Measurements from ENCODE around the gene ADAM12. TPM values are rescaled to one million over a fixed set of nuclear protein-coding genes. Genes with fewer than 3 reads are reported as not detected.
"Not testable (repeated sequence)": the region's sequence is repeated elsewhere in the genome, so short reads cannot be mapped to it uniquely, and the experiment has no call there.

ADAM12 gene
- polyA plus RNA-seq, 4 donors, result 21.5 to 32.0 (median 27.2) TPM

DNA sequence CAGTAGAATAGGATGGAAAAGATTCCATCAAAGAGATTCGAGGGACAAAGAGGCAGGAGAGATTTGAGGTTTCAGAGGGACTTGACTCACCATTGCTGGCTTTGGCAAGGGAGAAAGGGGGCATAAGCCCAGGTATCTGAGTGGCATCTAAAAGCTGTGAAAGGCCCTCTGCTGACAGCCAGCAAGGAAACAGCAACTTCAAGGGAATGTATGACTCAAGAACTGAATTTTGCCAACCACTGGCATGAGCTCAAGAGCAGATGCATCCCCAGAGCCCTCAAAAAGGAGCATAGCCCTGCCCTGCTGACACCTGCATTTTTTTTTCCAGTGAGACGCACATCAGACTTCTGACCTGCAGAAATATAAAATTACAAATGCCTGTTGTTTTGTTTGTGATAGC is 19.6 kb upstream of the ADAM12 start:
- no peak for DNase-seq (ENCODE audit: low read depth in 4 of 4, low spot score in 2 of 4)

DNA sequence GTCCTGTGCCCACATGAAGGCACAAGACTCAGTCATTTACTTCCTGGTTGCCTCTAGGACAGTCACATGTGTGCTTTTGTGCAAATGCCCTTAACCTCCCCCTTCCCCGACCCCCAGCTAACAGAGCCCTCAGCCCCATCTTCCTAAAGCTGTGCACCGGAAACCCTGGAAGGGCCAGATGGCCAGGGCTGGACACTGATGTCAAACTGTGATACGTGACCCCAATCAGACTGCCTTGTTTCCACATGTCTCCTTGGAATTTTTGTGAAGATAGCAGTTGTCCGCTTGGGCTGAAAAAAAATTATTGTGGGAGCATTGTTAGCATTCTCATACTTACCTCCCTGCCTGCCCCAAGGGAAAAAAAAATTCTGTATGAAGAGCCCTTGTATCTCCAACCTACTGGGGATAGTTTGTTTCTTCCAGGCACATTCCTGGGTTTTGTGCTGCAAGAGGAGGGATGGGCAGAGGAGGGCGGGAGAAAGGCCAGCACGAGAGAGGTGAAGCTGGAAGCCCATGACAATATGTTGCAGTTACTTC is 17.0 kb upstream of the ADAM12 start:
- DNase-seq (ENCODE audit: low read depth in 4 of 4, low spot score in 2 of 4), result no peak

DNA sequence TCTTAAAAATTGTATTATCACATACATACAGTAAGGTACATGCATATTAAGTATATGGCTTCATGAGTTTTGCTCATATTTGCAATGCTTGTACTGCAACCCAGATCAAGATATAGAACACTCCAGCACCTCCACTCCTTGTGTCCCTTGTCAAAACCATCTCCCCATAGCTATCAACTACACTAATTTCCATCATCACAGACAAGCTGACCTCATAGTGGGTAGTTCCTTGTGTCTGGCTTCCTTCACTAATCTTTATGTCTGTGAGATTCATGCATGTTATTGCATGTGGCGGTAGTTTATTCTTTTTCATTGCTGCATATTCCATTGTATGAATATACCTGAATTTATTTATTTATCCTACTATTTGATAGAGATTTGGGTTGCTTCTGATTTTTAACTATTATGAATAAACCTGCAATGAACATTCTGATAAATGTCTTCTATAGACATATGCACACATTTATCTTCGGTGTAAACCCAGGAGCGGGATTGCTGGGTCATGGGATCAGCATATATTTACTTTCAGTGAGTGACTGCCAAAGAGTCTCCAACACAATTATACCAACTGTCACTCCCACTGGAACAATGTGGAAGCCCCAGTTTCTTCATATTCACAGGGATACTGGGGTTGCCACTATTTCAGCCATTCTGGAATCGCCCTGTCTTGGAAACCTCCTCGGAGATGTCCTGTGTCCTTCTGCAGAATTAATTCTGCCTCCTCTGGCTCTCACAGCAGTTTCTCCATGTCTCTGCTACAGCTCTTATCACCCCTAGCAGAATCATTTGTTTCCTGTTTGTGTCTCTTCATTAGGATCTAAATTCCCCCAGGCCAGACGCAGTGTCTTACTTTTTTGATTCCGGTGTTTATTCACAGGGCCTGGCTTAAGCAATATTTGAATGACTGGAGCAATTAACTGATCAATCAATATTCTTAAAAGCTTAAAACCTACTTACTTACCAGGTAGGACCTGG is 14.7 kb upstream of the ADAM12 start:
- DNase-seq (ENCODE audit: low read depth in 4 of 4, low spot score in 2 of 4), result no peak

DNA sequence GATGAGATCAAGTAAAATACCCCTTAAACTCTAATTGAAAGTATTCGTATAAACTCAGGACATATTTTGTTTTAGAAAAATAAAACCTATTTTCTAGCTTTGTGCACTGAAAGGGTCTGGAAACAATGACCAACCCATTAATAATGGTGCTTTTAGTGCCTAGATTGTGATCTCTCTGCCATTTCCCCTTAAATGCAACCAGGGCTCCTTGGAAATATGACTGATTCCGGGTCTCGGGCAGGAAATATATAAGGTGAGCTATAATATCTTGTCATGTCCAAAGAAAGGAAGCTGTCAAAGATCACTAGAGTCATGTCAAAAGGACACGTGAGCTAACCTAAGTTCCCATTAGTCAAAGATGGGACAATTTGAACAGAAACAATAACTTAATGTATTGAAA is 12.4 kb upstream of the ADAM12 start:
- no peak for DNase-seq (ENCODE audit: low read depth in 4 of 4, low spot score in 2 of 4)

DNA sequence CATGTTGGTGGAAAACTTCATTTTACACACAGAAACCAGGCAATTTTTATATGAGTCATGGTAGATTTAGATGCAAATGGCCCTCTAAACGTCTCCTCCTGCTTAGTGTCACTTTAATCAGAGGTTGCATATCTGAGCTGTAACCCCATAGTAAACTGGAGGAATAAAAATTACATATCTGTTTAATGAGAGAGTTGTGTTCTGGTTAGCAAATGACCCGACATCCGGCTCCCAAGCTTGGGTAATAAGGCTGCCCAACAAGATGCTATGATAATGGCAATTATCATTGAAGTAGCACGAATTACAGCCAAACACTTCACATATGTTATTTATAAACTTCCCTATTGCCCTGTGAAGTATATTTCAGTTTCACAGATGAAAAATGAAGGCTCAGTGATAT is 10.6 kb upstream of the ADAM12 start:
- DNase-seq (ENCODE audit: low read depth in 4 of 4, low spot score in 2 of 4), result no peak

DNA sequence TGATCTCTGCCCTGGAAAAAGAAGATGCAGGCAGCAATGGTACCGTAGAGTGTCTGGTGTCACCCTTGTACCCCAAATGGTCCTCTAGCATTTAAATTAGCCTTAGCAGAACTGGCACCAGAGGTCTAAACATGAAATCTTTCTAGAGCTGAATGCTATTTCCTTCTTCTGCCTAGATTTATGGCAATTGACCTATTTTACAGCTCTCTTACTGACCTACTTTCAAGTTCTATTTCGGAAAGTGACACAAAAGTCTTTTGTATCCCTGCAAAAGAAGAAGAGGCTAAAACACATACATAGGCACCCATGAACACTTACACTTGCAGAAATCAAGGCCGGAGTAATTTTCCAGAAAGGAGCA is 10.1 kb upstream of the ADAM12 start:
- no peak for DNase-seq (ENCODE audit: low read depth in 4 of 4, low spot score in 2 of 4)

DNA sequence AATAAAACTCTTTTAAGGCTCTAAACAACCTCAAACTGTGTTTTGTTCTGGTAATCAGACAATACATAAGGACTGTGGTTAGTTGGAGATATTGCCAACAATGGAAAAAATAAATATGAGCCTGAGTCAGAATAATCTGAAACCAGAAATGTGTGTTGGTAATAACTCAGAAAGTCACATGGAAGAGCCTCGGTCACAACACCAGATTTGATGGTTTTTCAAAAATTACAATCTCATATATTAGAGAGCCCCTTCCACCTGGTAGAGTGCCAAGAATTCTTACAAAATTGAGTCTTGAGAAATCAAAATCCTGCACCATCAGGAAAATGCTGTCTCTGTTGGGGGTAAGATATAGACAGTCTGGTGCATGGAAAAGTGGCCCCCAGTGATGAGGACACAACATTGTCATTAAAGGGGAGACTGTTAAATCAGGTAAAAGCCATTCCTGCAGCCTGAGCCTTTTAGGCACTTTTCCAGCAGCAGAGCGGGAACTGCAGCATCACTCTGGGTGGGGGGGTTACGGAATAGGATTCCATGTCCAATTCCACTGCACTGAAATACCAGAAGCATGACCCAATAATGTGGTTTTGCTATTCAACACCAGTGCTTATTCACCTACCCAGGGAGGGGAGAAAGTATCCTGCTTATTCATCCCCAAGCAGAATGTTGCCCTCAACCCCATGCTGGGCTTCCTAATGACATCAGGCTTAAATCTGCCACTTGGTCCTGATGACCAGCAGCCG is 9.5 kb upstream of the ADAM12 start:
- no peak for DNase-seq (ENCODE audit: low read depth in 4 of 4, low spot score in 2 of 4)

DNA sequence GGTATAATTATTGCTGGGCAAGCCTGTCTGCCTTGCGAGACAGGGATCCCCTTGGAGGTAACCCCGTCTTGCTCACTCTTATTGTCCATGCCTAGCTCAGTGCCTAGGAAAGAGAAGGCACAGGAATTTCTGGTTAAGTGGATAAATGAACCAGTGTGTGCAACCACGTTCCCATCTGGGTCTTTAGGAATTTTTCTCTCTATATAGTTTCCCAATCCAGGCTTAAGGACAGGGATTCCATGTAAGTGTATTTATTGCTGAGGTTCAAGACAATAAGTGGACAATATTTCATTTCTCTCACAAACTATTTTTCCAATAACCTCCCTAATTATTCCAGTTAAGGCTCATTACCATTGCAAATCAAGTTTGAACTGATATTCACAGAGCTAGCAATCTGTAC is 8.9 kb upstream of the ADAM12 start:
- no peak for DNase-seq (ENCODE audit: low read depth in 4 of 4, low spot score in 2 of 4)

DNA sequence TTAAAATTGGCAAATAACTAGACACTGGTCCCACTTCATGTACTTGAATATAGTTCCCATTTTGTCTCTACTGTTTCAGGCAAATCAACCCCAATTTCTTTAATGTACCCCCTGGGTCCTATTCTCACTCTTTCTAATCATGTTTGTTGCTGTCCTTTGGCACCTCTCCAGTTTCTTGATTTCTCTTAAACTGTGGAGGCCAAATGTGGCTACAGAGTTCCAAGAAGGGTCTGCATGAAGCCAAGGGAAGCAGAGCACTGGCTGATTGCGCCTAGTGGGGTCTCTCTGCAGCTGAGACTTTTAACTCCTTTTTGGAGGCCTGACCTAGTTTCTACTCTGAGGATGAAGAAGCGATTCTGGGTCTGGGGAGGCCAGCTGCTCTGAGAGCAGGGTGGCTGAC is 6.7 kb upstream of the ADAM12 start:
- DNase-seq (ENCODE audit: low read depth in 4 of 4, low spot score in 2 of 4), result no peak

DNA sequence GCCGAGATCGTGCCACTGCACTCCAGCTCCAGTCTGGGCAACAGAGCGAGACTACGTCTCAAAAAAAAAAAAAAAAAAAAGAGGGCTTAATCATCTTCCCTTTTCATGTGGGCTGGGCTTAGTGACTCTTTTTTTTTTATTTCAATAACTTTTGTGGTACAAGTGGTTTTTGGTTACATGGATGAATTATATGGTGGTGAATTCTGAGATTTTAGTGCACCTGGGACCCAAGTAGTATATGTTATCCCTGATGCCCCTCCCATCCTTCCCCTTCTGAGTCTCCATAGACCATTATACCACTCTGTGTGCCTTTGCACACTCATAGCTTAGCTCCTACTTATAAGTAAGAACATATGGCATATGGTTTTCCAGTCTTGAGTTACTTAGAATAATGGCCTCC is 4.8 kb upstream of the ADAM12 start:
- DNase-seq (ENCODE audit: low read depth in 4 of 4, low spot score in 2 of 4), result no peak

DNA sequence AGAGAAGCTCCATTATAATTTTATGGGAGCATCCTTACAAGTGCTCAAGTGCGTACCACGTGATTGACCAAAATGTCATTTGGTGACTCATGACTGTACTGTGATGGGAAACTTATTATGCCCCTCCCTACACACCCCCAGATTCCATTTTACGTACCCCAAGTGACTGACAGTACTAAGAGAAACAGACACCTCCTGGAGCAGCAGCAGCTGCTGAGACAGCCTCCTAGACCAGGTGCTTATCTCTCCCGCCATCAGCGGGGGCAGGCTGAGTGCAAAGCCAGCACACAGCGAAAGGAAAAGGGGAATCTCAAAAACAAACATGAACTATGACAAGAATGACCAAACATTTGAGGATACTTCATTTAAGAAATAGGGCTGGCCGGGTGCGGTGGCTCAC is 4.2 kb upstream of the ADAM12 start:
- DNase-seq (ENCODE audit: low read depth in 4 of 4, low spot score in 2 of 4), result no peak

DNA sequence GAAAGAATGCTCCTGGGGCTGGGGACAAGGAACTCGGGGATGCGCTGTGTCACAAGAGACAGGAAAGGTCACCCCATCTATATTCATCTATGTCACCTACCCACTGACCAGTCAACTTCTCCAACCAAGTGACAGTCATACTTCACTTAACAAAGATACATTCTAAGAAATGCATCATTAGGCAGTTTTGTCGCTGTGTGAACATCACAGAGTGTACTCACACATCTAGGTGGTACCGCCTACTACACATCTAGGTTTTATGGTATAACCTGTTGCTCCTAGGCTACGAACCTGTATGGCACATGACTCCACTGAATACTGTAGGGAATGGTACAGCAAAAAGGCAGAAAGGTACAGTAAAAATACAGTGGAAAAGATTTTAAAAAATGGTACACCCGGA is 3.8 kb upstream of the ADAM12 start:
- no peak for DNase-seq (ENCODE audit: low read depth in 4 of 4, low spot score in 2 of 4)

DNA sequence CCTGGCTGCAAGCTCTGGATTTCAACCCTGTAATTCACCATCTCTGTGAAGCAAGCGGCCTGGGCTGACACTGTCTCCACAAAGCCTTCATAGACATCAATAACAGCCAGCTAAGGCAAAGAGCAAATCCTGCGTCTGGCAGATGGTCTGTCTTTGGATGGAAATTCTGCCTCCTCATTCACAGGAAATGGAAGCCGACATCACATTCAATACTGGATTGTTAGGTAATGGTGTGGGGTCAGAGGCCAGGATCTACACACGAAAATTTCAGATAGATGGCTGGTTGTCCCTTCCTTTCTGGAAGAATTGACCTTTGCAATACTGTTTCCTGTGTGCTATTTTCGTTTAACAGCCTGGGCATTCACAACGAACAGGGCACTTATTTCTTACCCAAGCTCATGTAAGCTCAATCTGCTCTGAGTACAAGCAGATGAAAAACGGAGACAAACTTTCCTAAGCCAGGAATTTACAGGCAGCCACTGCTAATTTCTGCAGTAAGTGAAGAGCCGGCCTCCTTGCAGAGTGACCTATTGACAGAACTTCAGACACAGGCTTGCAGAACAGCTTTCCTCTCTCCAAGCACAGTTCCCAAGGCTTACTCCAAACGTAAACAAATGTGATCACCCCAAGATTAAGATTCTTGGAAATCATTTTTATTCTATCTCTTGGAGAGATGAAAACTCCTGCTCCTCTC is 3.1 kb upstream of the ADAM12 start:
- DNase-seq (ENCODE audit: low read depth in 4 of 4, low spot score in 2 of 4), result no peak

DNA sequence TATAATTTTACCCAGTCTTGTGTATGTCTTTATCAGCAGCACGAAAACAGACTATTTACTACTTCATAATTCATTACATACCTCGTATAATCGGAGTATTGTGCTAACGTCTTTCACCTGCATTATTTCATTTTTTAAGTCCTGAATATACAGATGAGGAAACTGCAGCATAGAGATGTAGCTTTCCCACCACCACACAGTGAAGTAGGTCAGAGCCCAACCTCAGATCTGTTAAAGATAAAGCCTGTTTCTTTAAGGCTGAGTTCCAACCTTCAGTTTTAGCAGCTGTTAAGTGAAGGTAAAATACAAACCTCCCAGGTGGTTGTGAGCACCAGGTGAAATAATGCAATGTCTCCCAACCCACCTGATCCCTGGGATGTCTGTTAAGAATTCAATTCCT is 2.0 kb upstream of the ADAM12 start:
- no peak for DNase-seq (ENCODE audit: low read depth in 4 of 4, low spot score in 2 of 4)

DNA sequence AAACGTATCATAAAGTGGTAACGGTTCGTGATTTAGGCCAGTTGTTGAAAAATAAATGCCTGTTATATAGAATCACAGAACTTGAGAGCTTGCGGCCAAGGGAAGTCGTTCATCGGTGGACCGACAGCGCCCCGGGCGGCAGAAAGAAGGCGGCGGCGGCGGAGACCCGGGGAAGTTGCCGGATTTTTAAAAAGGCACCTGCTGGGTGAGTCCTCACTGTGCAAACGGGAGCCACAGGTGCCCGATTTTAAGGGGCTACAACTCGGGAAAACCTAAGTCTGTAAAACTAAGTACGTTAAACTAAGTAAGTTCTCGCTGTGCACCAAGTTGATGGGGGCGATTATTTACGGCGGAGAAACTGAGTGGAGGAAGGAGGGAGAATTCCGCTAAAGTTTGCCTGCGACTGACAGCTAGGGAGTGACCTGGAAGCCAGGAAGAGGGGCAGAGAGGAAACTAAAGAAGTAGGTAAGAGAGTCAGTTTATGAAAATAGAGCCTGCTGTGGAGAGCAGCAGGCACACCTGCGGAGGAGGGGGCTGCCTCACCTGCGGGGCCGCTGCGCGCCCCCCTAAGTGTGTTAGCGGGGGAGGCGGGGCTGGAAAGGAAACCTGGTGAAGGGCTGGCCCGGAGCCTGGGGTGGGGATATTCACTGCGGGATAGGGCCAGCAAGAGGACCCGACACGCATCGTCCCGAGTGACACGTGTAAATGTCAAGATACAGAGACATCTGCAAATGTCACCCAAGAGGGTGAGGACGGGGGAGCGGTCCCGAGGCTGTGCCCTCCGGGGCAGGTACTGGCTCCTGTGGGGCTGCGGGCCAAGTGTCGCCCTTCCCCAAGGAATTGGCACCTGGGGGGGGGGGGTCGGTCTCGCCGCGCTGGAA is 996 bp downstream of the ADAM12 start:
- DNase-seq (ENCODE audit: low read depth in 4 of 4, low spot score in 2 of 4), result no peak

DNA sequence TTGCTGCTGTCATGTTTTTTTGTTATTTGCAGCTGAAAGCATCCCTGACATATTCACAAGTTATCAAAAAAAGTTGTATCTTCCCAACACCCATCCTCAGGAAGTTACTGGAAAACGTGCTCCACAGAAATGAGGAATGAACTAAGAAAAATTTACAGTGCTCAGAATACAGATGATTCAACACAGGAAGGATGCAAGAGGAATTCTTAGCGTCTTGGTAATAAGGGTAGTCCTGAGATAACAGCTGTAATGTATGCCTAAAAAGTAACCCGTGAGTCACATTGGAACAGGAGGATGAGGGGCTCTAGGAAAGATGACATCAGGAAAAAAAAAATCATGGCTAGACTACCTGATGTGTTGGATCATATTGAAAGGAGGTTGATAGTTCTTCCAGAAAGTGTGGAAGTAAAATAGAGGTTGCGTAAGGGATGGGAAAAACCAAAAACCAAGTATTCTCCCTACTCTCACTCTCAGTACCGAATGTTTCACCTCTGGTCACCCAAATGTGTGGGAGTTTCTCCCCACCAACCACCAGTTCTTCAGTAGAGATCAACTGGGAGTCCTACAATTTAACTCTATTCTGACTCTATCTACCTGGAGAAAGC is 3.9 kb downstream of the ADAM12 start:
- DNase-seq (ENCODE audit: low read depth in 4 of 4, low spot score in 2 of 4), result no peak

DNA sequence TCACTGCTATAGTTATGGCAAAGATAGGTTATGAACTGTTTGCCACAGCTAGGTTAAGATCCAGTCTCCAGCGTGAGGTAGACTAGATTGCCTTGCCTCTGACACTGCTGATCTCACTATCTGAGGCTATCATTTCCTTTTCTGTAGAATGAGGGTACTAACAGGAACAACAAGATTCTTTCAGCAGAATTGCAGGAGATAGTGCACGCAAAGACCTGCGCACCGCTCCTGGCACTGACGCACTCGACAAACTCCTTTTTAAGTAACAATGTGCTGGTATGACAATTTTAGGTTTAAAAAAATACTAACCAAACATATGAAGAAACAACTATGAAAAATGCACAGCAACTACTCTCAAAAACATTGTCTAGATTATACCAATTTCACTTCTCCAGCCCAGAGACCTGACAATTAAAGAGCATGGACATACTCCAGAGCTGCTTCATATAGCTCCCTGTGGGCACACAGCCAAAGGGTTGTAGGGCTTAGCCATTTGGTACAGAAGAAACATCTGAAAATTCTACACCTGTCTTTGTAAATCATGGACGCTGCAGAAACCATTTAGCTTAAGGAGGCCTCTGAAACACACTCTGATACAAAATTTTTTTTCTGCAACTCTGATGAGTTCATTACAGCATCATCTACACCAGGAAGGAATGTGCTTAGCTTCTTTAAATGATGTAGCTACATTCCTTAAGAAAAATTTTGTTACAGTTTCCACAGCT is 7.8 kb downstream of the ADAM12 start:
- DNase-seq (ENCODE audit: low read depth in 4 of 4, low spot score in 2 of 4), result no peak

DNA sequence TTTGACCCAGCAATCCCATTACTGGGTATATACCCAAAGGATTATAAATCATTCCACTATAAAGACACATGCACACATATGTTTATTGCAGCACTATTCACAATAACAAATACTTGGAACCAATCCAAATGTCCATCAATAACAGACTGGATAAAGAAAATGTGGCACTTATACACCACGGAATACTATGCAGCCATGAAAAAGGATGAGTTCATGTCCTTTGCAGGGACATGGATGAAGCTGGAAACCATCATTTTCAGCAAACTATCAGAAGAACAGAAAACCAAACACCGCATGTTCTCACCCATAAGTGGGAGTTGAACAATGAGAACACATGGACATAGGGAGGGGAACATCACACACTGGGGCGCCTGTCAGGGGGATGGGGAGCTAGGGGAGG is 9.1 kb downstream of the ADAM12 start:
- not testable (repeated sequence) for DNase-seq (ENCODE audit: low read depth in 4 of 4, low spot score in 2 of 4)

DNA sequence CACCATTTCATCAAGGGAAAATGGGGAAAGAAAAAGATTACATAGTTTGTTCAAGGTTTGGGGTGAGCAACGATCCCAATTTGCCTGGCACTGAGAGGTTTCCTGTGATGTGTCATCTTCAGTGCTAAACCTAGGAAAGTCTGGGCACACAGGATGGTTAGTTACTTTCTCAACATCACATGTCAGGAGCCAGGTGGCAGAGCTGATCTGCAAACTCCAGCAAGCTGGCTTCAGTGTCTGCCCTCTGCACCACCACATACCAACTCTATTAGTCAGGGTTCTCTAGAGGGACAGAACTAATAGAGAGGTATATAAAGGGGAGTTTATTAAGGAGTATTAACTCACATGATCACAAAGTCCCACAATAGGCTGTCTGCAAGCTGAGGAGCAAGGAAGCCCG is 11.3 kb downstream of the ADAM12 start:
- DNase-seq (ENCODE audit: low read depth in 4 of 4, low spot score in 2 of 4), result no peak
